ENCODE measurements around the gene NCAM2.

Gene NCAM2

DNA sequence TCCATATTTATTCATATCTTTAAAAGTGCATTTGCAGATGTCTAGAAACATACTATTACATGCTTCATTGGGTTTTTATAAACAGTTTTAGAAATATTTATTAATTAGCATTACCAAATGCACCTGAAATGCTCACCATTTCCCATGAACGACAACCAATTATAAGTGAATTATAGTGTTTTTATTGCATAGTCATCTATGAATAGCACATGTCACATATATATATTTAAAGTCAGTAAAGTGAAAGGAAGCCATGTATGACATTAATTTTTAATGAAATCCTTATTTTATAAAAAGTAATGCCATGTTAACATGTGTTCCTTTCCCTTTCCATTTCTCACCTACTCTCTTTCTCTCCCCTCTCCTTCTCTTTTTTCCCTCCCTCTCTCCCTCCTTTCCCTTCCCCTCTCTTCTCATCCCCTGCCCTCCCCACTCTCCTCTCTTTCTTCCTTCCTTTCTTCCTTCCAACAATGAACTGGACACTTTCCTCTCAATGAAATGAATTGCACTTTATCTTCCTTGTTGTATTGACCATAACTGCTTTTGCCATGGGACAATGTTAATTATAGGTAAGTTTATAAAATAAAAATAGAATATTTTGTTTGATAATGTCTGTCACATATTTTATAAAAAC lies 179.3 kb downstream of the NCAM2 start:
- DNase-seq: no peak

DNA sequence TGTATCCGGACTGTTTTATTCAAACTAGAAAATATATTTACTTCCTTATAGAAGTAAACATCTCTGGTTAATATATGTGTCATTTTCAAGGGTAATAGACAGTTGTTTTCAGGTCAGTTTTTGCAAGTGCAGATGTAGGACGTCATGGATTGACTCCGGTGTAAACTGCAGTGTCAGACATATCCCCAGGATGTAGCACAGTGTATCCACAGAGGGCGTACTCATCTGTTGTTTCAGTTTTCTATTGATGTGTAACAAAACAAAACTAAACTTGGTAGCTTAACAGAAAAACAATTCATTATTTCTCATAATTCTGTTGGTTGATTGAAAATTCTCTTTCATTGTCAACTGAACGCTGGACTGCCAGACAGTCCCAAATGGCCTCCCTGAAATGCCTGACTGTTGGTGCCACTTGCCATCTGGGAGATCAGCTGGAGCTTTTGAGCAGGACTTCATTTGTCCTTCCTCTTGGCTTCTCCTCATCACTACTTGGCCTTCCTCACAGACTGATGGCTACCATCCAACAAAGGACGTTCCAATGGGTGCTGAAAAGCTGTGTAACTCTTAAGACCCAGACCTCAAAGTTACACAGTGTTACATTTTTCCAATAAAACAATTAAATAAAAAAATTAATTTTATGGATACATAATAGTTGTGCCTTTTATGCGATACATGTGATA lies 181.6 kb downstream of the NCAM2 start:
- no peak for DNase-seq

DNA sequence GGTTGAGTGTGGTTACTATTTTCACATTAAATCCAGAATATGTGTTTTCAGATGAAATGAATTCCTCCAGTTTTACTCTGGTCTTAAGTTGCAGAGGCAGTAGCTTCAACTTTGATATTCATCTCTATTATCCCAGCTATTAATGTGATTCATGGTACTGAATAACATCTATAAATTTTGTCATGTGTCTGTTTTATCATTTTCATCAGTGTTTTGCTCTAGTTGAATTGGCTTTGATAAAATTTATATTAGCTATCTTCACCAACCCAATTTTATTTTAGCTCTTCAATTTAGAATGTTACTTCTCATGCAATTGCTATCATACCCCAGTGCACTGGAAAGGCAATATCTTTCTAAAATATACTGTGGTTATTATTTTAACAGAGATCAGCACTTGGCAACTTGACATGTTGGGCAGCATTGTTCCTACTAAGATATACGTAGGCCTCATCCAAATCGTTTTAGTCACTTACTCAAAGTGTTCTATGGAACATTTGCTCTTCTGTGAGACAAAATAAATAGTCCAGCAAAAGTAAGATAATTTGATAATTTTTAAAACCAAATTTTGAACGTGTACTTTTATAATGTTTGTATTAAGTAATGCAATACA lies 184.3 kb downstream of the NCAM2 start:
- no peak for DNase-seq

DNA sequence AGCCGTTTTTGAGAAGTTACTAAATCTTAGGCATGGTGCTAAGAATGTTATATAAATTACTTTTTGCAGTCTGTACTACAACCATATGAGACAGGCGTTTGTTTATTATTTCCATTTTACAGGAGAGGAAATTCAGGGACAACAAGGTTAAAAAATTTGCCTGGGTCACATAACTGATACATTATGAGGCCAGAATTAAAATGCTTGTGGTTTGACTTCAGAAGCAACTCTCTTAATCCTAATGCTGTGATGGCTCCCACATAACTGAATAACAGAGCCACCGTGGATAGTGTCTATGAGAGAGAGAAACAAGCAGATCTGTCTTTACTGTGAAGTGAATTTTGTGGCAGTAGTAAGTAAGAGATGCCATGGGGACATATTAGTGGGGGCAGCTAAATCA lies 184.9 kb downstream of the NCAM2 start:
- DNase-seq: no peak

DNA sequence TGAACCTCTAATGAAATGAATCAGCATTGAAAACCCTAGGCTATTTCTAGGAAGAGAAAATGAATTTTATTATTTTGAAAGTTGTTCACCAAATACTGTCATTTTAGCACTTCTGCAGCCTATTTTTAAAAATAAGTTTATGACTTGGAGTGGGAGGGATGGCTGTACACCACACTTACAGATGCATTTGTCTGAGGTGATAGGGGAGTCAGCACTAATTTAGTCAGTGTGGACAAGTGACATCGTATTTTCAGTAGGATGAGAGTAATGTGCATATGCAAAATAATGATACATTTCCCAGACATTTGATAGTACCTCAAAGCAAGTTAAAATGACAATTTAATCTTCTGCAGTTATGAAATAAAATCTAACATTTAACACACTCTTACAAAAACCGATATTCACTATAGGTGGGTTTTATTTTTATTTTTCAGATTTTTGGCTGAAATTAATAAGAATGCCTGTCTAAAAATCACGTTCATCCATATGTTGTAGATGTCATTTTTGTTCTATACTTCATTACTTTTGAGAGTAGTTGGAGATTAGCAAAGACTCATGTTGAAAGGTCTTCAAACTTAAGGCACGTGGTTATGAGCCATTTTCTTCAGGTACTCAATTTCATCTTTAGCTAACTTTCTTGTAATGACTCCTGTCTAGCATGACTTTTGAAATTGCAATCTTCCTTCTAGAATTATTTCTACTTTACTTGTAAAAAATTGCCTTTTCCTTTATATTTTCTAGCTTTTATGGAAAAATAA lies 186.7 kb downstream of the NCAM2 start:
- no peak for DNase-seq

DNA sequence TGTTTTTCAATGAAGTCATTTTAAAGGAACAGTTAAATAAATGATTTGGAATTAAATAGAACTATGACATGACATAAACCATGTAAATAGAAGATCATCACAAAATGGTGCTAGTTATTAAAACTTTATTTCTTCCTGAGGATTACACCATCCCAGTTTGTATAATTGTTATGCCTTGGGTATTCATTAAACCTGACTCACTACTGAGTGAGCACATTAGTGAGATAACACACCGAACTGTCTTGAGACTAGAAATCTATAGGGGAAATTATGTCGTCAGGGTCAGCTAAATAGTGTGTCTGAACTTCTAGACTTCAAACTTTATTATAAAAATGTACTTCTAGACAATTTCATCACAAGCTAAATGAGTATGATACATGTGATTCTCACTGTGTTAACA lies 189.4 kb downstream of the NCAM2 start:
- no peak for DNase-seq

DNA sequence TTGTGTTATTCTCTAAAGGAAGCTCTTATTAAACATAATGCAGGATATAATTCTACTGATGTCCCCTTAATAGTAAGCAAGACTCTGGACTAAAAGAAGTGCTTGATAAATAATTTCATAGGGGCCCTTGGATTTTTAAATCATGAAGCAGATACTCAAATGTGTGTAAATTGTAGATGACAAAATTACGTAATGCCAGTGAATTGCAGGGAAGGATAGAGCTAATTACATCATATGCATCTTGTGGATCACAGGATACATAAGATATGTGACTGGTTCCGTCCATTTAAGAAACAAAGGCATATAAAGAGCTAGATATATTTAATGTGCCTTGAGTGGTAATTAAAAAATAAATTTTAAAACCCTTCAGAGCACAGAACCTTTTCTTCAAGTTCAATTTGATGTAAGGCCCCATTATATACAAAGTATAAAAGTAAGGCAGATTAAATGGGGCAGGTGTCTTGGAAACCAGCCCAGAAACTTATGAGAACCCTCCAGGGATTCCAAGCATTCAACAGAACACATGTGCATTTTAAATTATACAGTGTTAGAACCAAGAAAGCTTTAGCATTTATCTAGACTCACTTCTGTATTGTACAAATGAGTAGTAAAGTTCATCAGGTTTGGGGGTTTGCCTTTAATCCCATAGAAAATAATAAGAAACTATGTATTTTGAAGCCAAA lies 190.4 kb downstream of the NCAM2 start:
- DNase-seq: no peak

DNA sequence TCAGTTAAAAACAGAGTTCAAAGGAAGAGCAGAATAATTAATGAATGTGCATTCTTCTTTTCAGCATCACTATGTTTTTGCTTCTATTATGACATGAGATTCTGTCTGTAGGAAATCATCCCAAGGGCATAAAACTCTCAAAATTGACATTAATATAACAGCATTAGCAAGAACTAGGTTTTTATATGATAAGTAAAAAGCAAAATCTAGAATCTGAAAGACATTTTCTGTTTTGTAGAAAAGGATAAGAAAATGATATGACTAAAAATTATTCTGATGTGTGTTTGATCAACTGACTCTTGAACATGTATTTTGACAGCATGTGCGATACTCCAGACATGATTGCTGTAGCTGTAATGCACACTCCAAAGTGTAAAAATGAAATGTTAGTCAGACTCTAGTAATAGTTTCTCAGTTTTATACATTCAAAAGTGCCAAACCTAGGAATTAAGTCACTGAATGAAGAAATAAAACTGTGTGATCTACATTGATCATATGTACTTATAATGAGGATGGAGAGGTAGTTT lies 197.3 kb downstream of the NCAM2 start:
- DNase-seq: no peak

DNA sequence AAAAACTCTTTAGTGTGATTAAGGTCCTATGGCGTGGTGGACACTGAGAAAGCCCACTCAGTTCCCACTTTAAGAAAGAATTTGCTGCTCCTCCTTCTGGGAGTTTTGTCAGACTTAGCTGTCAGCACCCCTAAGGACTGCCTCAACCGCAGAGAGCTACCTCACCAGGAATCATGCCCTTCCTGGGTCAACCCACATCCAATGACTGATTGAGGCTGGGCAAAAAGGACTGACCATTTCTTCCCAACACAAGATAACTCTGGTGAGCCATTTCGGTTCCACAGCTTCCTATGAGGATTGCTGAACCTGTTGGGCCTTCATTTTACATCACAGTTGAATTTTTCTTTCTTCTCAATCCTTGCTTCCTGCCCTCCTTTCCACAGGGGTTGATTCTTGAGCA lies 197.9 kb downstream of the NCAM2 start:
- DNase-seq: no peak

DNA sequence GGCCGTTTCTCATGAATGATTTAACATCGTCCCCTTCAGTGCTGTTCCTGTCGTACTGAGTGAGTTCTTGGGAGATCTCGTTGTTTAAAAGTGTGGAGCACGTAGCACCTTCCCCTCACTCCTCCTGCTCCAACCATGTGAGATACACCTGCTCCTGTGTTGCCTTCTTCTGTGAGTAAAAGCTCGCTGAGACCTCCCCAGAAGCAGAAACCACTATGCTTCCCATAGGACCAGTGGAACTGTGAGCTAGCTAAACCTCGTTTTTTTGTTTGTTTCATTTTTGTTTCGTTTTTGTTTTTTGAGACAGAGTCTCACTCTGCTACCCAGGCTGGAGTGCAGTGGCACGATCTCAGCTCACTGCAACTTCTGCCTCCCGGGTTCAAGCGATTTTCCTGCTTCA lies 198.6 kb downstream of the NCAM2 start:
- DNase-seq: no peak

DNA sequence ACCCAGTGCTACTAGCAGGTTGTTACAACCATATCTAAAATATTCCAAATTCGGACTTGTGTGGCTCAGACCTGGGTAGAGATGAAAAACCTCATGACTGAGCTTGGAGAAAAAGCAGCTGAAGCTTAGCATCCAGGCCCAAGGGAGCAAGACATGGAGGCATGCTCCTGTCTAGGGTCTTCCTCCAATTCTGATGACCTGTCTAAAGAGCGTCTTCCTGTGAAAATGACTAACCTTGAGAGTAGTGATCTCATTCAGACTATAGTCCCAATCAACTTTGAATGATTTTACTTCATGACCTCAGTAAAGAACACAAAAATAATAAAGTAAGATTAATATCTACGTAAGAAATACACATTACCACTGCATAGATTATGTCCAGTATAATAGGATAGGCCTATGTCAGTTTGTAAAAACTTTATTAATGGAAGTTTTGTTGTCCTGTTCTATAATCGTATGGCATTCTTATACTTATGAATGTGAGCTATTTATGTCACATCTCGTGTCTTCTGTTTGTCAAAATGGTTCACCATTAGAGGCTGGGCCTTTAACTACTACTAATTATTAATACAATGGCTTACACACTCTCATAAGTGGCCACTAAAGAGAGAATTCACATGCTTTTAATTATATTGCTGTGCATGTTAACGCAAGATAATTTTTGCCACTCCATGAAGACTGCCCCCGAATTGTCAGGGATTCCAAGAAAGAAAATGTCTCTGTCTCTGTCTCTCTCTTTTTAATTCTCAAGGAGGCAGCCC lies 201.3 kb downstream of the NCAM2 start:
- no peak for DNase-seq

DNA sequence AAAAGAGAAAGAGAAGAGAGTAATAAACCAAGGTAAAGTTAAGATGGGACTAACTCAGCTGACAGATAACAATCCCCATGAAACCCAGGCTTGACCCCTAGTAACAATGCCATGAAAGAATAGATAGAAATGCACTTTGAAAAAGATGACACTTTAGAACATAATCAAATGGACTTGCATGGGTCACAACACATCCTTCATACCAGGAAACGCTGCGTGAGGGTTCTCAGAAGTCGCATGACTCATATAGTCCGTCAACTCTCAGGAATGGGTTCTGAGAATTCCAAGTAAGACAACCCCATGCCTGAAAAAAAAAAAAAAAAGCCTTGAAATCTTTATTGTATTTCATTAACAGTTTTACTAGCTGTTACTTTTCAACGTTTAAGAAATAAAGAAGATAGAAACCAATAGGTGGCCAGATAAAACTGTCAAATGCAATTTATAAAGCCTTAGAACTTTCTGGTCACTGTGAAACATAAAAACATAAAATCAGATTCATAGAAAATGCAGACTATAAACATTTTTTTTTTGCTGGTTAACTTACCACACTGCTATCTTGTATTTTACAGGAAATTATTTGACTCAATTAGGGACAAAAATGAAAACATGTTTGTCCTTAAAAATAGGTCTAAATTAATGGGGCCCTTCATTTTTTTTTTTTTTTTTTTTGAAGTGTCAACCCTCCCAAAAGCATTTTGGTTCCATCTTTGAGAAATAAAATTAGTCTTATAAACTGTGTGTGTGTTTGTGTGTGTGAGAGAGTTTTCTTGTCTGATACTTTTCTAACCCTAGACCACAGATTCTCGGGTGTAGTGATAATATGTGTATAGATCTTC lies 202.1 kb downstream of the NCAM2 start:
- DNase-seq: peak in 2 of 14 donors; percentile 9 to 29

DNA sequence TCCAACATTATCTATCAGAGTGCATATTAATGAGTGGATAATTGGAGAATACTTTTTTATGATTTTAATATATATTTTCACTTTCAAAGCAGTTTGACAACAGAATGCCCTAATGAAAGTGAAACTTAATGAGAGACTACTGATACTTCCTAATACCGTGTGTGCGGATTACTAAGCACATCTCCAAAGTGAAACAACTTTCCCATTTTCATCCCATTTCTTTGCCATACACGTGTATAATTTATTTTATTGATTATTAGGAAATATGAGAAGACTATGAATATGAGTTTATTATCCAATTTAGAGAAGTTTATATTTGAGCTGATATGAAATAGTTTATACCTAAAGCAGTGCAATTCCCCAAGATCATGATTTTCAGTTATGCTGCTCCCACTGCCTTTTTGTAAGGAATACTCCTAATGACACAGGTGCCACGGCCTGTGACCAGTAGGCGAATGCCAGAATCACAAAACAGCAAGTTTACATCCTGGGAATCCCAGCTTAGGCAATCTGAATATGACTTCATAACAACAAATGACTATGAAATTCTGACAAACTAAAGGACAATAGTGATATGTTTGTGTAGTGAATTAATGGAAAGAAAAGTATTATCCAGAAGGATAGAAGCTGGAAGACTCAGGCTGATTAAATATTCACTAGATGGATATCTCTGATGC lies 202.9 kb downstream of the NCAM2 start:
- DNase-seq: no peak

DNA sequence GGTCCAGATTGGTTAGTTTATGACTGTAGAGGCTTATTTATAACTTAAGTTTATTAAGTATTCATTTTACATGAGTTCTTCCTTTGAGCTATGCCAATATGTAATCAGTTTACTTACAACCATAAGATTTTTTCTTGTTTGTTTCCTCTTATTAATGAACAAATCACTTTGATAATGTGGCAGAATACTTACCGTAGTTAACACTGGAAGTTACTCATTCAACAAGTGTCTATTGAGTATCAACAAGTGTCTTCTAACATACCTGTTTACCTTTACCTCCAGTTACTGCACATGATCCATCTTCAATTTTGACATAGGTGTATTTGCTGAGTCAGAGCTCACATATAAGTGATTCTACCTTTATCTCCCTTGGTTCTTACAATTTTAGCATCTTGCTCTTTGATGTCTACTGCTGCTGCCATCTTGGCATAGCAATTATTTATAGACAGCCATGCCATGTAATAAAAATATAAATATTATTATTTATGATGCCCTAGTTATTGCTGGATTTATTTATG lies 205.7 kb downstream of the NCAM2 start:
- no peak for DNase-seq

DNA sequence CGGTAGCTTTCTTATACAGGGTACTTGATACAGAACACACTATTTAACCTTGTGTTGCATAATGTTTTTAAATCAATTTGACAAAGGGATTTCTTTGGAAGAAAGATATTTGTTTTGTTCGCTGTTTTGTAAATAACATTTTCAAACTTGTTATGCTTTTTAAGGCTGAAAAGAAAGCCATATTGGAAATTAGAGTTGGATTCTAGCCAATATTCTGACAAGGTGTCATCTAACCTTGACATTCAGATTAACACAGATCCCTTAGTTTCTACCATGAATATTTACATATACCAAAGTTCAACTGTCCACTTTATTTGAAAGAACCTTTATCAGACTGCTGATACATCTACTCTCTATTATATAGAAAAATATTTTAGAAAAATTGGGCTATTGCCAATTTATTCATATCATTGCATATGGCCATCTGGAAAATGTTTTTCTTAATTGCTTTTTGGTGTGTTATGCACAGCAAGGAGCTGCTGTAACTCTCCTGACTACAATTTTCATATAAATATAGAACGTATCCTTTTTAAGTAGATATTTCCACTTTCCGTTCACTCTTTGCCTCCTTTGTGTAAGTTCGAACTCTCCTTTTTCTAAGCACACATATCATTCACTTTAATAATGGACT lies 206.3 kb downstream of the NCAM2 start:
- no peak for DNase-seq

DNA sequence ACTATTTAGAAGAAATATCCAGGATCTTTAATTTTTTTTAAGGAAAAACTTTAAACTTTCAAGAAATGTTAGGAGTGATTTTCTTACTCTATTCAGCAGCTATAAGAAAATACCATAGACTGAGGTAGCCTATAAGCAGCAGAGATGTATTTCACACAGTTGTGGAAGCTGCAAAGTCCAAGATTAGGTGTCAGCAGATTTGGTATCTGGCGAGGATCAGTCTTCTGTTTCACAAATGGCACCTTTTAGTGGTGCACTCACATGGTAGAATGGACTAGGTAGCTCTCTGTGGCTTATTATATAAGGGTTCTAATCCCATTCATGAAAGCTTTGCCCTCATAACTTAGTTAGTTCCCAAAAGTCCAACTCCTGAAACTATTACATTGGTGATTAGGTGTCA lies 207.4 kb downstream of the NCAM2 start:
- no peak for DNase-seq

DNA sequence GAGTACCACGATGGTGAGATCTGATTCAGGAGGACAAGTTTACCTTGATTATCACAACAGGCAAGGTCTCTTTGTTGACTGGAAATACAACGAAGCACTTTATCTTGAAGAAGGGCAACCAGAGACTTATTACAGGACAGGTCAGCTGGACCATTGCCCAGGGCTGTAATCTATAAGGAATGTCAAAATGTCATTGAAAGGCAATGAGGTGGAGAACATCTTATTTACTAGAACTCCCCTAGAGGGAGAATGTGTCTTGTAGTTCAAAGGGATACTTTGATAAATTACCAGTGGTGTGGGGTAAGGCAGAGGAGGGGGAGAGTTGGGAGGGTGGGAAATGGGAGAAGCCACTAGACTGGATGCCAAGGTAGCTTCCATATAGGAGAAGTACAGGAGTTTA lies 212.3 kb downstream of the NCAM2 start:
- DNase-seq: no peak

DNA sequence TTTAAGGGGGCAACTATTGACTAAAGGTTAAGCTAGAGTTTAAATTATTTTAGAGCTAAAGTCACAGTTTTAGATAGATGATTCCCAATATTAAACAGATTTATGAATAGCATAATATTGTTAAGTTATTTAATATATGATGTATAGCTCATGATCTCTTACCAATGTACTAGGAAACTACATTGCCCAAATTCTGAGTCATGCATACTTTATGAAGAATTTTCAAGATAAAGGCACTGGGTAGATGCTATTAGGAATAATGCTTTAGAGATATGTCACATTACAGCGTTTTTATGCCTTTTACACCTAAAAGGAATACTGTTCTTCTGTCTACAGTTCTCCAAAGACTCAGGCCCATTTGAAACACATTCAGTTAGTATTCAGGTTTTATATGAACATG lies 215.1 kb downstream of the NCAM2 start:
- no peak for DNase-seq

DNA sequence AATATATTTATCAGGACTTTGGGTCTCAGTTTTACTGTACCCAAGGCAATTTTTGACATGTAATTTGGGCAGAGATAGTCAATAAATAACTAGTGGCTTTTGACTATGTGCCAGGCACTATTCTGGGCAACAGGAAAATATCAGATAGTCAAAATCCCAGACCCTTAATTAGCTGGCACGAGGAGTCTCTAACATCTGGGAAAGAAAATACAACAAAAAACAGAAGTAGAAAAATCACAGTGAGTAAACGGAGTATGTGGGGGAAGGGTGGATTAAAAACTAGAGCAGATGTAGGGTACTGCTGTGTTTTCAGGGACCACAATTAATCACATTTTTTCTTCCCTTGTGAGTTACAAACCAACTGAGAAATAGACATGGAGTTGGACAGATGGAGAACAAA lies 217.8 kb downstream of the NCAM2 start:
- DNase-seq: no peak

DNA sequence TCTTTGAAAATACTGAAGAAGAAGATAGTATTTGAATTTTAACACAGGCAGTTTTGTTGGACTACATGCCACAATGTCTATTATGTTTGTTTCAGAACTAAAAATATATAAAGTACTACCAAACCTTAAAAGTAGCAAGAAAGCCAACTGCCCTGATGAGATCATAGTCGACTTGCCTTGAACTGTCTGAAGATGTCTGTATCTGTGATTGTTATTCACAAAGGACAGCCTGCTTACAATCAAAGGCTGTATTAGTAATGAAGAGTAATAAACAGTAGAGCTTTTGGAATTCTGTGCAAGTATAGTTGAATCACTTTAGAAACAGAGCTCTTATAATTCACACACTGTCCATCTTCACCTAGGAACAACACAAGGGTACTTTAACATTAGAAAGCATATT lies 228.3 kb downstream of the NCAM2 start:
- no peak for DNase-seq

All from C1 segment of cervical spinal cord (tissue), 14 donors.